ENCODE results near the gene SDCCAG8. TPM values are rescaled to one million over a fixed set of nuclear protein-coding genes. Genes with fewer than 3 reads are reported as not detected.

SDCCAG8 gene
- total RNA-seq, 3 donors from 2014 or later (not counting 1 experiment from before 2014, with no cell fraction given), result 17.8 to 28.3 (median 21.2) TPM

- Histone ChIP-seq H3K36me3 (ENCODE audit: control insufficient read depth, insufficient read depth, low read length) (no peaks in the 10 kb centered on the region), H3K9me3 (ENCODE audit: control insufficient read depth, insufficient read depth, low read length) (no peaks in the 10 kb centered on the region), H3K27me3 (ENCODE audit: control insufficient read depth, insufficient read depth, low read length) (no peaks in the 10 kb centered on the region), H3K4me3 (ENCODE audit: low read length) (peak overlapping the region; percentile 69), H3K4me1 (ENCODE audit: control insufficient read depth, insufficient read depth, low read length) (peaks cover 18% of the 10 kb centered on the region), H3K27ac (ENCODE audit: low read length) (peak overlapping the region; percentile 13)
- Mint-ChIP-seq H3K27me3 (ENCODE audit: low read depth in 2 of 2) (no peaks in the 10 kb centered on the region), H3K27ac (peak overlapping the region; percentile 97 to 98), H3K4me1 (peaks cover 24 to 45% of the 10 kb centered on the region in 2 donors), H3K4me3 (peak overlapping the region; percentile 60), H3K36me3 (no peaks in the 10 kb centered on the region), H3K9me3 (no peaks in the 10 kb centered on the region)
- DNase-seq, result peak in 1 of 2 donors; percentile 35
- intact Hi-C loops (cut with micrococcal nuclease), result loop anchor here (5.0 to 10.0 kb wide), 4 partner anchors 344 to 1739 kb away; partner anchors contain the start of genes AKT3, CHML, FH and OPN3
- 24% methylated on average over 7 of the region's 8 CpGs for WGBS (ENCODE audit: insufficient coverage)
- no peak for ATAC-seq
- TF ChIP-seq CTCF (IDR thresholded peaks at IDR 0.05), result no peak
These were observed 2.5 kb upstream of the SDCCAG8 start for GRCh38 chr1:243253211-243253925.

GRCh38 chr1:243253926-243254232, 2.0 kb upstream of the SDCCAG8 start:
- DNase-seq (no peak), ATAC-seq (no peak)
- peak overlapping the region; percentile 92 for H3K4me3 Mint-ChIP-seq
- no peaks in the 10 kb centered on the region for H3K9me3 Mint-ChIP-seq
- H3K4me3 ChIP-seq (ENCODE audit: low read length), result peak overlapping the region; percentile 69
- intact Hi-C loops (cut with micrococcal nuclease), result loop anchor here (2.0 to 10.0 kb wide), 8 partner anchors 343 to 1739 kb away; partner anchors contain the start of genes AKT3, CHML, FH and OPN3
- H3K9me3 ChIP-seq (ENCODE audit: control insufficient read depth, insufficient read depth, low read length), result no peaks in the 10 kb centered on the region
- H3K36me3 ChIP-seq (ENCODE audit: control insufficient read depth, insufficient read depth, low read length), result no peaks in the 10 kb centered on the region
- H3K27me3 Mint-ChIP-seq (ENCODE audit: low read depth in 2 of 2), result no peaks in the 10 kb centered on the region
- H3K27ac ChIP-seq (ENCODE audit: low read length), result peak overlapping the region; percentile 73
- WGBS (ENCODE audit: insufficient coverage), result 15% methylated on average over 4 of the region's 4 CpGs
- H3K4me1 ChIP-seq (ENCODE audit: control insufficient read depth, insufficient read depth, low read length), result peaks cover 18% of the 10 kb centered on the region
- peak overlapping the region; percentile 97 to 98 for H3K27ac Mint-ChIP-seq
- peaks cover 24 to 40% of the 10 kb centered on the region in 2 donors for H3K4me1 Mint-ChIP-seq
- H3K27me3 ChIP-seq (ENCODE audit: control insufficient read depth, insufficient read depth, low read length), result no peaks in the 10 kb centered on the region
- TF ChIP-seq CTCF (IDR thresholded peaks at IDR 0.05), result no peak
- no peaks in the 10 kb centered on the region for H3K36me3 Mint-ChIP-seq

DNA sequence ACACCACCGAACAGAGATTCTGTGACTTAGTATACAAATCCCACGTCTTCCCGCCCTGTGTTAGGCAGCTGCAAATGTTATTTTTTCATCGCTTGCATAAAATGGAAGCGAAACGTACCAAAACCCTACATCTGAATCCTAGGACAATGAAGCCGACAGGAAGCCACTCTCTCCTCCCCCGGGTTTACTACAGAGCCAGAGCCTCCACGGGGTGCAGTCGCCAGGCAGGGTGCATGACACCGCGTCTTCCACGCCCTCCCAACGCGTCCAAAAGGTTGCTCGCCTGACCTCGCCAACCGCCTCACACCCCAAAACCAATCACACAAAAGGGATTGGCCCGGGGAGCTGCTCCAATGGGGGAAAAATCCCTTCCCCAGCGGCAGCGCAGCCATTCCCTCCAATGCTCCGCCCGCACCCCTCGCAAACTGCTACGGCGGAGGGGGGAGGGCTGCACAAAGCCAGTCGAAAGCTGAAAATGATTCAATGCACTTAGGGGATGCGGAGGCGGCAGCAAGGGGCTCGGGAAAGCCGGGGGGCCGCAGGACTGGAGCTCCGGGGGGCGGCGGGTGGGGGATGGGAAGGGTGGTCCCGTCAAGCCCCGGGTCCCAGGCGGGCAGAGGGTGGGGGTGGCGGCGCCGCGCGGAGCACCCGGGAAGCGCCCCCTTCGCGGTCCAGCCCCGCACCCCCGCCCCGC, 1.5 kb upstream of the SDCCAG8 start:
- under 1% methylated on average over 50 of the region's 50 CpGs for WGBS (ENCODE audit: insufficient coverage)
- no peaks in the 10 kb centered on the region for H3K36me3 Mint-ChIP-seq
- Histone ChIP-seq H3K27me3 (ENCODE audit: control insufficient read depth, insufficient read depth, low read length) (no peaks in the 10 kb centered on the region), H3K9me3 (ENCODE audit: control insufficient read depth, insufficient read depth, low read length) (no peaks in the 10 kb centered on the region), H3K4me3 (ENCODE audit: low read length) (peak overlapping the region; percentile 83), H3K27ac (ENCODE audit: low read length) (peak overlapping the region; percentile 73), H3K4me1 (ENCODE audit: control insufficient read depth, insufficient read depth, low read length) (peaks cover 18% of the 10 kb centered on the region), H3K36me3 (ENCODE audit: control insufficient read depth, insufficient read depth, low read length) (no peaks in the 10 kb centered on the region)
- H3K4me1 Mint-ChIP-seq, result peaks cover 24 to 39% of the 10 kb centered on the region in 2 donors
- H3K27me3 Mint-ChIP-seq (ENCODE audit: low read depth in 2 of 2), result no peaks in the 10 kb centered on the region
- H3K9me3 Mint-ChIP-seq, result no peaks in the 10 kb centered on the region
- intact Hi-C loops (cut with micrococcal nuclease), result loop anchor here (2.0 to 10.0 kb wide), 8 partner anchors 343 to 1740 kb away; partner anchors contain the start of genes AKT3, CHML, FH and OPN3
- peak overlapping the region; percentile 92 for H3K4me3 Mint-ChIP-seq
- TF ChIP-seq CTCF (IDR thresholded peaks at IDR 0.05), result no peak
- peak; percentile 2 to 5 (median 4) for ATAC-seq
- peak overlapping the region; percentile 97 to 98 for H3K27ac Mint-ChIP-seq
- DNase-seq, result peak; percentile 55 to 77

All from natural killer cell (primary cell).